Hindlimb muscle (tissue), 1 donor: ENCODE data around the gene ARHGEF17. TPM values are rescaled to one million over a fixed set of nuclear protein-coding genes. Genes with fewer than 3 reads are reported as not detected.

Experiments used
- DNase-seq: peaks from one replicate; pipeline ENCODE4 v3.0.0-alpha.2; 2013
- polyA plus RNA-seq: library from polyadenylated mRNA; unstranded; fragments of 120-200 nt; gene quantifications from one replicate; pipeline ENCODE4 v1.2.1, GENCODE V29; 2013; ENCODE audit not compliant: insufficient read length

The ARHGEF17 gene
- polyA plus RNA-seq, 1 donor: 60.3 TPM

GRCh38 chr11:73333173-73333572 lies 25.1 kb downstream of the ARHGEF17 start:
- DNase-seq: no peak

GRCh38 chr11:73333640-73334383 lies 25.7 kb downstream of the ARHGEF17 start:
- no peak for DNase-seq

- DNase-seq: peak; percentile 81
Measured at GRCh38 chr11:73334384-73335203, 26.5 kb downstream of the ARHGEF17 start.

- peak; percentile 89 for DNase-seq
Measured at GRCh38 chr11:73335204-73335923, 27.3 kb downstream of the ARHGEF17 start.

GRCh38 chr11:73337846-73338245 lies 29.8 kb downstream of the ARHGEF17 start:
- DNase-seq: no peak

GRCh38 chr11:73338279-73338678 lies 30.2 kb downstream of the ARHGEF17 start:
- DNase-seq: no peak

- DNase-seq: no peak
Measured at GRCh38 chr11:73340164-73340563, 32.1 kb downstream of the ARHGEF17 start.

- DNase-seq: no peak
Measured at GRCh38 chr11:73342633-73343032, 34.6 kb downstream of the ARHGEF17 start.

GRCh38 chr11:73343076-73343873 lies 35.2 kb downstream of the ARHGEF17 start:
- no peak for DNase-seq

- DNase-seq: no peak
Measured at GRCh38 chr11:73344191-73344607, 36.1 kb downstream of the ARHGEF17 start.

- DNase-seq: no peak
Measured at GRCh38 chr11:73345481-73346160, 37.5 kb downstream of the ARHGEF17 start.

GRCh38 chr11:73346186-73346935 lies 38.3 kb downstream of the ARHGEF17 start:
- no peak for DNase-seq

- DNase-seq: no peak
Measured at GRCh38 chr11:73347067-73347466, 39.0 kb downstream of the ARHGEF17 start.

GRCh38 chr11:73348838-73349237 lies 40.8 kb downstream of the ARHGEF17 start:
- no peak for DNase-seq

GRCh38 chr11:73349633-73350032 lies 41.6 kb downstream of the ARHGEF17 start:
- DNase-seq: no peak

- DNase-seq: peak; percentile 67
Measured at GRCh38 chr11:73350908-73351636, 43.0 kb downstream of the ARHGEF17 start.

GRCh38 chr11:73353422-73353821 lies 45.3 kb downstream of the ARHGEF17 start:
- DNase-seq: no peak

GRCh38 chr11:73355109-73355508 lies 47.0 kb downstream of the ARHGEF17 start:
- no peak for DNase-seq

GRCh38 chr11:73356979-73357860 lies 49.1 kb downstream of the ARHGEF17 start:
- DNase-seq: no peak
